Adrenal gland (tissue), 5 donors: ENCODE results near the gene NDUFC2.

Experiments used
- POLR2A ChIP-seq, 2 donors: fragments of 450-650 bp; IDR thresholded peaks; one replicate each; pipeline ENCODE4 v1.6.1; 2017; ENCODE audit warnings: antibody characterized with exemption in 2 of 2, mild to moderate bottlenecking in 2 of 2, moderate library complexity in 1 of 2
- TF ChIP-seq, protein P1 (sequence below), 6 experiments: fragments of 450-650 bp in 4 of 6; fragments of 200-600 bp in 2 of 6; sonication (generic) in 1 of 6; IDR thresholded peaks; 1 replicate in 5 of 6; 2 replicates in 1 of 6; pipeline versions ENCODE4 v1.5.1 to v1.8.0; 2016 to 2021; ENCODE audit warnings: antibody characterized with exemption in 6 of 6, mild to moderate bottlenecking in 2 of 6, moderate library complexity in 1 of 6
- donor health status: DM: no; HTN: no; CAD: no.

DNA sequence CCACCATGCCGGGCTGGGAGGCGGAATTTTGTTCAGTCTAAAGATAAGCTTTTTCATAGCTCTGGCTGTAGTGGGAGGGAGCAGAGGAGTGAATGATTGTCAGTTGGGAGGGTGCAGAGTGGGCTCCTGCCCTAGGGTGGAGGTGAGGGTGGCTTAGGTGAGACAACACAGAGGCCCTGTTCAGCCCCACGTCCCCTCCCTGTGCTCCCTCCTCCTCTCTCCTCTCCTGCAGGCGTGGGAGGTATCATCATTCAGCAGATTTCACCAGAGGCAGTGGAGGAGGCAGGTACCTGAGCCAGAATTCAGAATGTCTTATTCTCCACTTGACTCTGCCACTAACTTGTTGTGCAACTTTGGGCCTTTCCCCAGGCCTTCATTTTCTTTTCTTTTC is 17.7 kb downstream of the NDUFC2 start:
- TF ChIP-seq POLR2A (IDR thresholded peaks at IDR 0.05) = no peak
- TF ChIP-seq, protein P1, sequence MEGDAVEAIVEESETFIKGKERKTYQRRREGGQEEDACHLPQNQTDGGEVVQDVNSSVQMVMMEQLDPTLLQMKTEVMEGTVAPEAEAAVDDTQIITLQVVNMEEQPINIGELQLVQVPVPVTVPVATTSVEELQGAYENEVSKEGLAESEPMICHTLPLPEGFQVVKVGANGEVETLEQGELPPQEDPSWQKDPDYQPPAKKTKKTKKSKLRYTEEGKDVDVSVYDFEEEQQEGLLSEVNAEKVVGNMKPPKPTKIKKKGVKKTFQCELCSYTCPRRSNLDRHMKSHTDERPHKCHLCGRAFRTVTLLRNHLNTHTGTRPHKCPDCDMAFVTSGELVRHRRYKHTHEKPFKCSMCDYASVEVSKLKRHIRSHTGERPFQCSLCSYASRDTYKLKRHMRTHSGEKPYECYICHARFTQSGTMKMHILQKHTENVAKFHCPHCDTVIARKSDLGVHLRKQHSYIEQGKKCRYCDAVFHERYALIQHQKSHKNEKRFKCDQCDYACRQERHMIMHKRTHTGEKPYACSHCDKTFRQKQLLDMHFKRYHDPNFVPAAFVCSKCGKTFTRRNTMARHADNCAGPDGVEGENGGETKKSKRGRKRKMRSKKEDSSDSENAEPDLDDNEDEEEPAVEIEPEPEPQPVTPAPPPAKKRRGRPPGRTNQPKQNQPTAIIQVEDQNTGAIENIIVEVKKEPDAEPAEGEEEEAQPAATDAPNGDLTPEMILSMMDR (IDR thresholded peaks at IDR 0.05) = no peak
